ENCODE results near the gene PTK6.
A peak's percentile ranks its signal among the peaks of the same experiment; 100 is the strongest.

Gene PTK6

DNA sequence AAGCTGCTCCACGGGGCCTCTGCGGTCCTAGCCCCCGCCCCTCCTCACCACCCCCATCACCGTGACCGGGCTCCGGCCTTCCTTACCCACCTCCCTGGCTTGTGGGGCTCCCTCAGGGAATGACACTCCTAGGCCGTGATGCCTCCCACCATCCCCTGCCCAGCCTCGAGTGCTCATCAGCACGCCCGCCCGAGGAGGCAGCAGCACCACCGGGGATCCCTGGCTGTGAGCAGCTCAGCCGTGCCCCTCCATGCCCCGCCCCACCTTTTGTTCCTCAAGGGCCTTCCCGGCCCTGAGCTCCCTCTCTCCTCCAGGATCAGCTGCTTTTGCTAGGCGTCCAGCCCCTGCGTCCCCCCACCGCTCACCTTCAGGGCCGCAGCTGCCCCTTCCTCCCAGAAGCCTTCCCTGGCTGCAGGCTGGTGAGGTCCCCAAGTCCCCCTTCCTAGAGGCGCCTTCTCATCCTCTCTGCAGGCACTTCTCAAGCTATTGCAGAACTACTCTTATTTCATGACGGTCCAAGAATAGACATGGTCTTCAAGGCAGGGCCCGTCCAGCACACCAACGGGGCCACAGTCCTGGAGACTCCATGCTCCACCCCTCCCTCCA is 19.8 kb upstream of the PTK6 start:
- no peak for DNase-seq

- DNase-seq: no peak
Measured at GRCh38 chr20:63555661-63556381, 18.6 kb upstream of the PTK6 start.

DNA sequence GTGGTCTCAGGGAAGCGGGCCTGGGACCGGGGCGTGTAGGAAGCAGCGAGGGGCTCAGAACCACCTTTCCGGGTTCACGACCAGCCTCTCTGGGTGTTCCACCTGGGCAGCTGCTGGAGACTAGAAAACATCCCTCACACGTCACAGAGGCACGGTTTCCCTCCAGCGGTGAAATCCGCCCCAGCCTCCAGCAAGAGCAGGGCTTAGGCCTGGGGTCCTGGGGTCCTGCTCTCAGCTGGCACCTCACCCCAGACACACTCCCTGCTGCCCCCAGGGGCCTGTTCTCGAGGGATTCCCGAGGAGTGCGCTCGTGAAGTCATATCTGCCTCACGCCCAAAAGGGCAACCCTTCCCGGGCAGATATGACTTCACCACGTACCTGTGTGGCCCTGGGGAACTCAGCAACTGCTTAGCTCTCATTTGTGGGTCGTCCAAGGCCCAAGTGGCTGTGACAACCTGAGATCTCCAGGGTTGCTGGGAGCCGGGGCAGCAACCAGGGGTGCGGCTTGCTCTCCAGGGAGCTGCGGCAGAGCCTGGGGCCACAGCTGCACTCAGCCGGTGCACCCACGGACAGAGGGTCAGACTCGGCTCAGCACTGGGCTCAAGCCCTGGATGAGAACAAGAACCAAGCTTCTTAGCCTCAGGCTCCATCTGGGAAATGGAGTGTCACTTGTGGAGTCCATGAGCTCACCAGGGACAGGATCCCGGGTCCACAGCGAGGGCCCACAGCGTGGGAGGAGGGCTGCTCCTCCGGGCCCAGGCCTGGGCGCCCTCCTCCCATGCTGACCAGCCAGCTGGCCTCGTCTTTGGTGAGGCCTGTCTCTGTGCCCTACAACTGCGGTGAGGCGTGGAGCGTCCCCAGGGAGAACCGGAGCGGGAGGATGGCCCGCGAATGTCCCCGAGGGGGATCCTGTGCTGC is 17.4 kb upstream of the PTK6 start:
- DNase-seq: no peak

DNA sequence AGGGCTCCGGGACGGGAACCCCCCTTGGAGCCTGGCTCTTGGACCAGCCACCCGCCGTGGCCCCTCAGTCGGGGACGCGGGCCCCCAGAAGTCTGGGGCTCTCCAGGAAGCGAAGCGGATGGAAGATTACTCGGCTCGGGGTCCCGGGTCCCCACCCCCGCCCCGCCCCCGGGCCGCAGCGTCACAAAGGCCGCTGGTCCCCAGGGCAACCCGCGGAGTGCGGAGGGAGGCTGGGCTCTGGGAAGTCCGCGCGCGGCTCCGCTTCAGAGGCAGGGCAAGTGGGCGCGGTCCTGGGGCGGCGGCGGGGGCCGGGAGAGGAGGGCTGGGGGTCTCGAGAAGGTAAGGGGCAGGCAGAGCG is 16.7 kb upstream of the PTK6 start, which contains the start of gene FNDC11:
Gene FNDC11 (plus strand): TSS at position 227 of the 358 bp plus-strand sequence. CDS start 1,505 bp downstream, outside the sequence.
- no peak for DNase-seq

DNA sequence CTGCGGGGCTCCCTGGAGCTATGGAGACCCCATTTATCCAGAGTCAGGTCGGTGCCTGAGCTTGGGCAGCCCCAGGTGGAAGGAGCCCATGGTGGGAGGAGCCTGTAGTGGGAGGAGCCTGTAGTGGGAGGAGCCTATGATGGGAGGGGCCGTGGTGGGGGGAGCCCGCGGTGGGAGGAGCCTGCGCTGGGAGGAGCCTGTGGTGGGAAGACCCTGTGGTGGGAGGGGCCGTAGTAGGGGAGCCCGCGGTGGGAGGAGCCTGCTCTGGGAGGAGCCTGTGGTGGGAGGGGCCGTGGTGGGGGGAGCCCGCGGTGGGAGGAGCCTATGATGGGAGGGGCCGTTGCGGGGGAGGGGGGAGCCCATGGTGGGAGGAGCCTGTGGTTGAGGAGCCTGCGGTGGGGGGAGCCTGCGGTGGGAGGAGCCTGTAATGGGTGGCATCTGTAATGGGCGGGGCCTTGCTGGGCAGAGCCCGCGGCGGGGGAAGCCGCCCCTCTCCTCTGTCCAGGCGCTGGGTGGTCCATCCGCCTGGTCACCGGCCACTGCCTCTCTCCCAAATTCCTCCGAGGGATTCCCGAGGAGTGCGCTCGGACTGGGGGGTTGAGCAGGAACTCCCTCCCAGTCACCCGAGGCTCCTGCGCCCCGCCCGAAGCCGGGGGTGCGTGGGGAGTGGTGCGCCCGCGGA is 16.2 kb upstream of the PTK6 start:
- peak; percentile 80 for DNase-seq

DNA sequence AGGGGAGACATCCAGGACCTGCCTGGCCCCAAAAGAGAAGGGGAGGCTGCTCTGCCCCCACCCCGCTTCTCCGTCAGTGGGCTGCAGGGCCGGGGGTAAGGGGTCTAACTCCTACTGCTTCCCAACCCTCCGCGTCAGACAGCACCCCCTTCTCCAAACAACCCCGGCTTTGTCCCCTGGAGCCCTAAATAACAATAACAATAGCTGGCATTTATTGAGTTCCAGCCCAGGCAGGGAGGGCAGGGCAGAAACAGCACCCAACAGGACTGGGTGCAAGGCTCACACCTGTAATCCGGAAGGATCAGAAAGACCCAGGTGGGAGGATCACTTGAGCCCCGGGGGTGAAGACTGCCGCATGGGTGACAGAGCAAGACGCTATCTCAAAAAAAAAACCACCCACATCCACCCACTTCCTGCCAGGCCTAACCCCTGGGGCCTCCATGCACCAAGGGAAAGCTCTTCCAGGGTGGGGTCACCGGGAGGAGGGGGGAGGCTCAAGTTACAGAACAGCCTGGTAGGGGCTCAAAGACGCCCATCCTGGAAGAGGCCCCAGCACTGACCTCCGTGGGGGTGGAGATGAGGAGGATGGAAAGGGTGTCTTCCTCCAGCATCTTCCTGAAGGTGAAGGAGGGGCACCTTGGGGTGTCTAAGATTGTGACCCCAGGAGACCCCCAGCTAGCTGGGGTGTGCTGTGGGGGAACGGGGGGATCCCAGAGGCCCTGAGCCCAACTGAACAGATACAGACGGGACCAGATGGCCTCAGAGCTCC is 15.5 kb upstream of the PTK6 start:
- peak; percentile 44 for DNase-seq

- no peak for DNase-seq
Measured at GRCh38 chr20:63551068-63551467, 13.9 kb upstream of the PTK6 start.

DNA sequence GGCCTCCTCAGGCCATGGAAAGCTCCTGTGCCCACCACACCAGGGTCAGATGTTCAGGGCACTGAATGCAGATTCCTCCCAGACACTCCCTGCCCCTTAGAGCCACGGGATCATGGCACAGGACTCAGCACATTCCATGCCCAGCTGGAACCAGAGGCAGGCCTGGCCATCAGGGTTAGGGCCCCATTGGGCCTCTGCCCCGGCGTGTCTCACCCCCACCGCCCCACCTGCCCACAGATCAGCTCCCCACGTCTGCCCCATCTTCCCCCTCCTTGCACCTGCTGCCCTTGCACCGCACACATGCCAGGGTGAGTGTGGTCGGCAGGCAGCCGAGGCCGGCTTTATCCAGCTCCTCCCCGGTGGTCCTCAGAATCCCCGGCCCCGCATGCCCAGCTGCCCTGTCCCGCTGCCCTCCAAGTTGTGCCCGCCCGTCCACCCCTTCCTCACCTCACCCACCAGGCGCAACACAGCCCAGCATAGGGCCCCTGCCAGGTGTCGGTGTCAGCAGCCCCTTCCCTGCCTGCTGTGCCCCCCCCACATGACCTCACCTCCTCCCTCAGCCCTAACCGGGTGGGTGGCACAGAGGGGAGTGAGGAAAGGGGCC is 12.6 kb upstream of the PTK6 start:
- DNase-seq: no peak

GRCh38 chr20:63549019-63549418 is 11.8 kb upstream of the PTK6 start:
- no peak for DNase-seq

- DNase-seq: no peak
Measured at GRCh38 chr20:63548542-63548941, 11.4 kb upstream of the PTK6 start.

- DNase-seq: no peak
Measured at GRCh38 chr20:63547725-63548480, 10.7 kb upstream of the PTK6 start, which contains the start of gene SRMS. SRMS (minus strand) TSS chr20:63547749; CDS start chr20:63547463, 286 bp downstream.

DNA sequence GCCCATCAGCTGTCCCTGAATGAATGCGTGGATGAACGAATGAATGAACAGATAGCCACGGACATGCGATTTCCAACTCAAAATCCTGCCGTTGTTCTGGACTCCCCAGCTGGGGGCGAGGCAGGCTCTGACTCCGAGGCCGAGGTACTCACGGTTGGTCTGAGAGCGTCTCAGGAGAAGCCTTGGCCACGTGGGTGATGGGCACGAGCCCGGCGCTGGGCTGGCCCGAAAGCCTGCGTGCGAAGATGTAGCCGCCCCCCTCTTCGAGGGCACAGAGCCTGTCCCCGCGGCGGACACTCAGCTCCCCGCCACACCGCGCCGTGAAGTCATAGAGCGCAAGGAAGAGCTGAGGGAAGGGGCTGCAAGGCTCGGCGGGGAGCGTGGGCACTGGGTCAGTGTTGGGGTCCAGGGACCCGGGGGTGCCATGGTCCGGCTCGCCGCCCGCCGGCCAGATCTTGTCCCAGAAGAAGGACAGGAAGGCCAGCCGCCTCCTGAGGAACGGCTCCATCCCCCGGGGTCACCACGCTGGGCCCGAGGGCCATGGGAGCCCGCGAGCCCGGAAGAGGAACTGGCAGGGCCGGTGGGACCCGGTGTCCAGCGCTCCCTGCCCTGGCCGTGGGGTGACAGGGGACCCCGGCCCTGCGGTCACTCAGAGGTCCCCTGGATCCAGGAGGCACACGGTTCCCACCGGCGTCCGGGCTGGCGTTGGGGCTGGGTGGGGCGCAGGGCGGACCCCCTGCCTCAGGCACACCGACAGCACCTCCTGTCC is 10.0 kb upstream of the PTK6 start:
- no peak for DNase-seq

GRCh38 chr20:63546256-63546955 is 9.2 kb upstream of the PTK6 start:
- DNase-seq: no peak

DNA sequence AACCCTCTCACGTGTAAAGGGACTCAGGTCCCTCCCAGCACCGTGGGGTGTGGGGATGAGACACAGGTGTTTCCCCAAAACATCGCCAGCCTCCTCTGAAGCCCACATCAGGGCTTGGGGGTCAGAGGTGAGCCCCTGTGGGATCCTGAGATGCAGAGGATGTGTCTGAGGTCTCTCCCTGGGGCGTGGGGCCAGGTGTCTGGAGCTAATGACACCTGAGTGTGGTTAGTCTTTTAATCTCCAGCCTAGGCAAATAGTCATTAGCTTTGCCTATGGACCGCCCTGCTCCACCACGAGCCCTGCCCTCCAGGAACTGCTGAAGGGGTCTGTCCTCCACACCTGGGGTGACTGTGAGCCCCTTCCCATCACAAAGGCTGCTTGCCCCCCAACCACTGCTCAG is 8.6 kb upstream of the PTK6 start:
- DNase-seq: peak; percentile 46

DNA sequence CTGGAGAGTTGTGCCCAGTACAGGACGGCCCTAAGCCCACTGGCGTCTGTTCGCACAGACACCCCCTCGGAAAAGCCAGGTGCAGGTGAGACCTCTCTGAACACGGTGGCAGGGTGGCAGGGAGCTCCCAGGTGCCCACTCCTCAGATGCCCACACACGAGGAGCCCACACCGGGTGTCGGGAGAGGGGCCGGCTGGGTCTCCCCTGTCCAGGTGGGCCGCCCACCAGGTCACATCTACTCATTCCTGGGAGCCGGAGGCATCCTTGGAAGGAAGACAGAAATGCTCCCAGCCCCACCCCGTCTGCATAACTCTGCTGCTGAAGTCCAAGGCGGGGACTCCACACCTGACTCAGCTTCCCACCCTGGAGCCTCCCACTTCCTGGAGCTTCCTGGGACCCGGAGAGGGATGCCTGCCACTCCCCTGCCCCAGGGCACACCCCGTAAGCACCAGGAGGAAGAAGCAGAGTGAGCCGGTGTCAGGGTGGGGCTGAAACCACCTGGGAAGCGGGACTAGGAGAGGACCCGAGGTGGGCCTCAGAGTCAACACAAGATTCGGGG is 7.9 kb upstream of the PTK6 start:
- DNase-seq: no peak

- no peak for DNase-seq
Measured at GRCh38 chr20:63544241-63544957, 7.2 kb upstream of the PTK6 start.

- DNase-seq: no peak
Measured at GRCh38 chr20:63543733-63544132, 6.6 kb upstream of the PTK6 start.

GRCh38 chr20:63543131-63543530 is 6.0 kb upstream of the PTK6 start:
- no peak for DNase-seq

Measured in RPMI8226 (cell line).